HG03025 (cell line): ENCODE data around the gene SLC1A7.

Experiments used
- ATAC-seq: cut with Tn5 transposase; IDR thresholded peaks from one replicate; pipeline ENCODE4 v1.9.1; 2021; ENCODE audit warnings: mild to moderate bottlenecking, moderate library complexity; ENCODE audit not compliant: unreplicated experiment, low FRiP score

SLC1A7 gene

DNA sequence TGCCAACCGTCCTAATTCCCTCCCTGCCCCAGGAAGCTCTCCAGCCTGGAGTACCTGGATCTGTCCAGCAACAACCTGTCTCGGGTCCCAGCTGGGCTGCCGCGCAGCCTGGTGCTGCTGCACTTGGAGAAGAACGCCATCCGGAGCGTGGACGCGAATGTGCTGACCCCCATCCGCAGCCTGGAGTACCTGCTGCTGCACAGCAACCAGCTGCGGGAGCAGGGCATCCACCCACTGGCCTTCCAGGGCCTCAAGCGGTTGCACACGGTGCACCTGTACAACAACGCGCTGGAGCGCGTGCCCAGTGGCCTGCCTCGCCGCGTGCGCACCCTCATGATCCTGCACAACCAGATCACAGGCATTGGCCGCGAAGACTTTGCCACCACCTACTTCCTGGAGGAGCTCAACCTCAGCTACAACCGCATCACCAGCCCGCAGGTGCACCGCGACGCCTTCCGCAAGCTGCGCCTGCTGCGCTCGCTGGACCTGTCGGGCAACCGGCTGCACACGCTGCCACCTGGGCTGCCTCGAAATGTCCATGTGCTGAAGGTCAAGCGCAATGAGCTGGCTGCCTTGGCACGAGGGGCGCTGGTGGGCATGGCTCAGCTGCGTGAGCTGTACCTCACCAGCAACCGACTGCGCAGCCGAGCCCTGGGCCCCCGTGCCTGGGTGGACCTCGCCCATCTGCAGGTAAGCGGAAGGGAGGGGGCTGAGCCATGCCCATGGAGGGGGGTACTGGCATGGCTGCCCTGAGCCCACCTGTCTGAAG lies 63.9 kb downstream of the SLC1A7 start:
- ATAC-seq, result no peak

- ATAC-seq, result no peak
These were observed 64.9 kb downstream of the SLC1A7 start for GRCh38 chr1:53077599-53077965.

- no peak for ATAC-seq
These were observed 65.5 kb downstream of the SLC1A7 start for GRCh38 chr1:53076721-53077598.

DNA sequence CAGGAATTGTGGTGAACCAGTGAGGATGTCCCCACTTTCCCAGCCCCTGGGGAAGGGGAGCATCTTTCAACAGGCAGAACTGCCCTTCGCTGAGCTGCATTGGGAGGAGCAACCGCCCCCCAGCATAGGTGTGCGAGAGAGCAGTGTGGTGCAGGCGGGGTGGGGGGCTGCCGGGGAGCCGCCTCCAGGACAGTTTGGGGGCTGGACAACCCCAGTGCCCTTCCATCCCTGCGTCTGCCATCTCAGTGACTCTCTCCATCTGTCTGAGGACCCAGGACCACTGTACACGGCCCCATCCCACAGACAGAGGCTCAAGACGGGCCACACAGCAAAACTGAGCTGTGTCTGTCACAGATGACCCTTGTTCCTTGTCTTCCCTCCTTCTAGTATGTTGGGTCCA lies 66.3 kb downstream of the SLC1A7 start:
- no peak for ATAC-seq

- ATAC-seq, result no peak
These were observed 66.7 kb downstream of the SLC1A7 start for GRCh38 chr1:53075761-53076163.

DNA sequence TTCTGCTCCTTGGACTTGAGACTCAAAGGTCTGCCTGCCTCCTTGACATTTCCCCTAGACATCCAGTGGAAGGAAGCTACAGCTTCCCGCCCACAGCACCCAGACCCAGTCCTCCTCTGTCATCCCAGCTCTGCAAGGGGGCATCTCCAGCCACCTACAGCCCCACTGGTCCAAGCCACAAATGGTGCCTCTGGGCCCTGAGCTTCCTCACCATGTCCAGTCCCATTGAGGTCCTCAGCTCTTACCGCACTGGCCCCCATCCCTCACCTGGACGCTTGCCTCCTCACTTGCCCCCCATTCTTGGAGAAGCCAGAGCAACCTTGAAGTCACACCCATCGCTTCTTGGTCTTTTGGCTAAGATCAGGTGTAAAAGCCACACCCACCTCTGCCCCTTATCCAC lies 67.2 kb downstream of the SLC1A7 start:
- no peak for ATAC-seq

DNA sequence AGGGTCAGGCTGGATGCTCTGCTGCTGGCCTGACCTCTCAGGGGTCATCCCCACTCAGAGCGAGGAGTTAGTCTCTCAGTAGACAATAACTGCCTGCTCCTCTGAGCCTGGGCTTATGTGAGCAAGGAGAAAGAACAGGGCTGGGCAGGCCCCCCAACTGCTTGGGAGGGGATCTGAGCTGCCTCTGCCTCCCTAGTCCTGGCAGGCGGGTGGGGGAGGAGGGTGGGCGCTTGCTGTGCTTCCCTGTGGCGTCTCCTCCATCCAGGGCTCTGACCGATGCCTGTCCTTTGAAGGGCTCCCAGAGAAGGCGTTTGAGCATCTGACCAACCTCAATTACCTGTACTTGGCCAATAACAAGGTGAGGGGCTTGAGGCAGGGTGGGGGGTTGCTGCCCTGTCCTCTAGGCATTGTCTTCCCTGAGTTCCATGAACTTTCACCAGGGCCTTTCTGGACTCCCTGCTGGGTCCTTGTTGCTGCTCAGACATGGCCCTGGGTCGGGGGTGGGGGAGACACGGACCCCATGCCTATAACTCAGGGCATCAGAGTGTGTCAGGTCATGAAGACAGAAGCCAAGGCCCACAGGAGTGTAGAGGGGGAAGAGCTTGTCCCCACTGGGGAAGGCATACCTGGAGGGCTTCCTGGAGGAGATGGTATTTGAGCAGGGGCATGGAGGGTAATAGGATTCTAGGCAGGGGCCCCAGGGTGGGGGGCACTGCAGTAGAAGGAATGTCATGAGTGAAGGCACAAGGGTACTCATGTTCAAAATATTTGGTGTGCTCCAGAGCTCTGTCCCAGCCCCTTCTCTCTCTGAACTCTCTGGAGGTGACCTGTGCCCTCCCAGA lies 67.9 kb downstream of the SLC1A7 start:
- ATAC-seq, result no peak

DNA sequence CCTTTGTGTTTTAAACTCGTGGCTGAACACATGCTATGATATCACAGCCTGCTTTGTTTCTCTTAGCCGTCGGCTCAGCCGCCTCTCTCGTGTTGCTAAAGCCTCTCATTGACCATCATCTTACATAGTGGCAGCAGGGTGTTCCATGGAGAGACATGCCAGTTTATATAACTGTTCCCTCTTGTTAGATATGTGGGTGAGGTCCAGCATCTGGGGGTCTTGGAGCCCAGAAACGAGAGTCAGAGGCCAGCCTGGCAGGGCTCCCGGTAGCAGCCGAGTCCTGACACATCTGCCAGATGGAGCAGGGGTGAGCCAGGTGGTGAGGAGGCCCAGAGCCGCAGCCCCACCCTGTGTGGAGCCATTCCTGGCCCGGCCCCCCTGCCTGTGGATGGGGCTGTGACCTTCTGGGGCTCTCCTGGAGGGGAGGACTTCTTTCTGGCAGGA lies 68.5 kb downstream of the SLC1A7 start:
- ATAC-seq, result no peak

DNA sequence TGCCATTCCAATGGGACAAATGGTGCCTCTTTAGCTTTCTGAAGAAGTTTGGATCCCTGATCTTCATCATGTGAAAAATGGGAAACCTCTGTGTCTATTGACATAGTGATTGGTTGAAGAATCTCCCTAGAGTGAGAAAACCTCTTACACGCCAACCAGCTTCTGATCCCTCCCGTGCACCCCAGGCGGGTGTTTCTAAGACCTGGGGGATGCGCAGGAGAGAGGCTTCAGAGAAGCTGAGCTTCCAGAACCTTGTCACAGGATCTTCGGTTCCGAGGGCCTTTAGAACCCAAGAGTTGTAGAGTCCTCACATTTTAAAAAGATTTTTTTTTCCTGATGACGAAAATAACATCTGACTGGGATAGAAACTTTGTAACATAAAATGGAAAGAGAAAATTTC lies 69.2 kb downstream of the SLC1A7 start:
- no peak for ATAC-seq

DNA sequence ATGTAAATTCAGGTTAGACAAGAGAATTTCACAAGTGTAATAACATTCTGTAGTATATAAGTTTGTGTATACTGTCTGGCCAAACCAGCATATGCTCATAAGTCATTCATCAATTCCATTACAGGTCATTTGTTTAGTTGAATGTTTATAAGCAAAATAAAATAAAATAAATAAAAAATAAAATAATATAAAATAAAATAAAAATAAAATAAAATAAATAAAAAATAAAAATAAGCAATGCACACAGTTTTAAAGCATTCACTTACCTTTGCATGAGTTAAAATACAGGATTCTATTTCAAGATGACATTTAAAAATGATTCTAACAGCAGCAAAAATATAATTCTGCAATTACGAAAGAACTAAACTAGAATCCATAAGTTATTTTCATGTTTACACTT lies 70.5 kb downstream of the SLC1A7 start:
- no peak for ATAC-seq

- no peak for ATAC-seq
These were observed 71.1 kb downstream of the SLC1A7 start for GRCh38 chr1:53071167-53071865.

DNA sequence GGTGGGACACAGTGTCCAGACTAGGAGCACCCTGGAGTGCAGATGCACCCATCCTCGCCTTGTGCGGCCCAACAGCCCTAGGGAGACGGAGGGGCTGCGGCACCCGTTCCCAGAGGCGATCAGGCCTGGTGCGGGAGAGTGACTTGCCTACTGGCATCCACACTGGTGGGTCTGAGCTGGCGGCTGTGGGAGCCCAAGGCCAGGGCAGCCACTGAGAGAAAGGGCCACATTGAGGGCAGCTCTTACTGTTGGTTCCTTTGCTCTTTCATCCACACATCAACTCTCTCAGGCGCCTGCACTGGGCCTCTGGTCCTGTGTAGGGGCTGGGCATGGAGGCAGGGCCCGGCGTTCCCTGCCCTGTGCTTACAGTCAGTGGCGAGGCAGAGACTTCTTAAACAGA lies 71.8 kb downstream of the SLC1A7 start:
- ATAC-seq, result no peak

DNA sequence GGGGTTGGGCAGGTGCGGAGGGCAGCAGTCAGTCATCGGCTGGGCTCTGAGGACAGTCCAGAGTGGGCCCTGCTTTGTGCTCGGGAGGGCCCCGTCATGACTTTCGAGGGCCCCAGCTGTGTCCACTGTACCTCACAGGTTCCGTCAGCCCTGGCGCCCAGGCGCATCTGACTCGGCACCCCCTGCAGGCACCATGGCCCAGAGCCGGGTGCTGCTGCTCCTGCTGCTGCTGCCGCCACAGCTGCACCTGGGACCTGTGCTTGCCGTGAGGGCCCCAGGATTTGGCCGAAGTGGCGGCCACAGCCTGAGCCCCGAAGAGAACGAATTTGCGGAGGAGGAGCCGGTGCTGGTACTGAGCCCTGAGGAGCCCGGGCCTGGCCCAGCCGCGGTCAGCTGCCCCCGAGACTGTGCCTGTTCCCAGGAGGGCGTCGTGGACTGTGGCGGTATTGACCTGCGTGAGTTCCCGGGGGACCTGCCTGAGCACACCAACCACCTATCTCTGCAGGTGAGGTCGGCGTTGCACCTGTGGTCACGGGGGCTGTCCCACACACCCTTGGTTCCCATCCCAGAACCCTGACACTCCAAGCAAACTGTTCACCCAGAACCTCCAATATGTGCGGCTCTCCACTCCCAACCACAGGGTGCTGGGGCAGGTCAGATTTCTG lies 72.6 kb downstream of the SLC1A7 start:
- ATAC-seq, result no peak

DNA sequence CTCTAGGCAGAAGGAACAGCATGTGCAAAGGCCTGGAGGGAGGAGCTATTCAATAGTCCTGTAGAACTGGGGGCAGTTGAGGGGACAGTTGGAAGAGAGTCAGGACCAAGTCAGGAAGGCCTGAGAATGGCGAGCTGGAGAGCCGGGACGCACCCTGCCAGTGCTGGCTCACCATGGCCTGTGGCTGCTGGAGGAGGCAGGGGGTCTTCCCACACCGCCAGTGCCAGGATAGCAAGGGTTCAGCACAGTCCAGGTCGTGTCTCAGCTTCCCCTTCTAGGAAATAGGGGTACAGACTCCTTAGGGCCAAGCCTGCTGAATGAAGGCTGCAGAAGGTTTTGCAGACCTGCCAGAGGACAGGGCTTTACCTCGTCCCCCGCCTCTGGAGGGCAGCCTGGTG lies 73.2 kb downstream of the SLC1A7 start:
- ATAC-seq, result no peak

DNA sequence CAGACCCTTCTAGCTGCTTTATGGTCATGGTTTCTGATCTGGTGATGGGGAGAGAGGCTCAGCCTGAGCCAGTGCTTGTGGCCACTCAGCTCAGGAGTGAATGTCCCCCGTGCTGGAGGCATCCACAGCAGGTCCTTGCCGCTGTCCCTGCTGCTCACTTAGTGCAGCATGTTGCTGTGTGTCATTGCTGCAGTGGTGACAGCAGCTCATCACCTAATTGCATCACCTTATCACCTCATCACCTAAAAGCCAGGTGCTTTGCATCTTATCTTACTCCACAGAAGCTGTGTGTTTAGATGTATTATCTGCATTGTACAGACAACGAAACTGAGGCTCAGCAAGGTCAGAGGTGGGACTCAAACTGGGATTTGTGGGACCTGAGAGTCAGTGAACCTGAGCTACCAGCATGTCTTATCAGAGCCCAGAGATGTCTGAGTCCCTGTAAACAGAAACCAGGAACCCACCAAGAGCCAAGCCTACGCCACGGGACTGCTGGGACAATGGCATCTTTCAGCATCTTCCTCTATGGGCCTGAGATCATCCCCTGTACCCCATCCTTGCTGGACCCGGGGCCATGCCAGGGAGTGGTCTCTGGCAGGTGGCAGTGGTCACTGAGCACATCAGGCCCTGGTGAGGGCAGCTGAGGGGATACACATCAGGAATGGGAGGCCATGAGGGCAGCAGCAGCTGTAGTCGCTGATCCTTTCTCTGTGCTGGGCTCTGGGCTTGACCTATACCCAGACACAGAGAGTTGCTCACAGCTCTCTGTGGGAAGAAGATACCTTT lies 73.9 kb downstream of the SLC1A7 start:
- ATAC-seq, result no peak

DNA sequence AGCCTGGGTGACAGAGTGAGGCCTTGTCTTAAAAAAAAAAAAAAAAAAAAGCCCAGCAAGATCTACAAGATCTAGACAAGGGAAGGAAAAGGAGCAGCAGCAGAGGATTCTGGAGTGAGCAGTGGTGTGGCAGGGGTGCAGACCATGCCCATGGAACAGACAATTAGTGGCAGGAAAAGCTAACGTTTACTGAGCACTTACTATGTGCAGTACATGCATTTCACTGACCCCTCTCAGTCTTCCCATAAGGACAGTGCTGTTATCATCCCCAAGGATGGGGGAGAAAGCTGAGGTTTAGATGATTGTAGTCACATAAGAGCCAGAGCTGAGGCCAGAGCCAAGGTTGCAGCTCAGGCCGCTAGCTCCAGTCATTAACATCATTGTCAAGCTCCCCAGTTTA lies 74.6 kb downstream of the SLC1A7 start:
- ATAC-seq, result no peak

DNA sequence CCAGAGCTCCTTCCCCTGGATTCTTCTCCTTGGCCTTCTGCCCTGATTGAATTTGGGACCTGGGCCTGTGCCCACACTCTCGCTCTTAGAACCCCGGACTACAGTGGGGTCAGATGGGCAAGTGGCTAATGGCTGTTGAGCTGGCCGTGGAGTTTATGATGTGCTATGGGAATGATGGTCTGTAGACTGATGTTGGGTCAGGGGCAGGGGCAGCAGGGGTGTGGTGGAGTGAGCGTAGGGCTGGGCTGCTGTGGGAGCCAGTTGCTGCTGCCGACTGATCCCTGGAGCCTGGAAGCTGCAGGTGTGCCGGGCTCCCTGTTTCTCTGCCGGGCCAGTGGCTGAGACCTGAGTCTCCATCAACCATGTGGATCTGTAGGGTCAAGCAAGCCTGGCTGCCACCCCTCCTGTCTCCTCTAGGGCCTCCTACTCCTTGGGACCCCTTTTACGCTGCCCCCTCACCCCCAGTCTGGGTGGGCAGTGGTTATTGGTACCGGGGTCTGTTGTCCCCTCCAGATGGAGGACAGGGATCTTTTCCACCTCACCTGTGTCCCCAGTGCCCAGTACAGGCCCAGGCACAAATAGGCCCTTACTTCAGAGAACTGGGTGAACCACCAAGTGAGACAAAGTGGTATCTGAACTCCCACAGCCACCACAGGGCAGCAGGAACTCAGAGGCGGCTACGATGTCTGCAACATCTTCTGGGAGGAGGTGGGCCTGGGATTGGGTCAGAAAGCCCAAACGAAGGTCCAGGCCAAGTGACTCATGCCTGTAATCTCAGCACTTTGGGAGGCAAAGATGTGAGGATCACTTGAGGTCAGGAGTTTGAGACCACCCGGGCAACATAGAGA lies 75.3 kb downstream of the SLC1A7 start:
- no peak for ATAC-seq

DNA sequence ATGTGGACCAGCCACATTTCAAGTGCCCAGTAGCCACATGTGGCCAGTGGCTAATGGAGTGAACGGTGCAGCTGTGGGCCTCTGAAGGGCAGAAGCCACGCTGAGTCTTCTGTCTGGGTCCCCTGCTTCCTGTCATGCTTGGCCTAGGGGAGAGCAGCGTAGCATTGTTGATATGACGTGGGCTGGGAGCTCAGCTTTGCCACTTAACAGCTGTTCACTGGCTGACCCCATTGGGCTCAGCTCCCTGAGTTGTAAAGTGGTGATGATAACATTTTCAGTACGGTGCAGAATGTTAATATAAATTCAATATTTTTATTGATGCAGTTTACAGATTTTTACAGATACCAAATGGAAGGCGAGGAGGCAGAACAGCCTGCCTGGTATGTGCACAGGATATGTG lies 76.0 kb downstream of the SLC1A7 start:
- no peak for ATAC-seq
